ENCODE measurements around the gene FADS1. TPM values are rescaled to one million over a fixed set of nuclear protein-coding genes. Genes with fewer than 3 reads are reported as not detected.

The FADS1 gene
- total RNA-seq, 1 donor from 2014 or later, result 24.1 TPM

DNA sequence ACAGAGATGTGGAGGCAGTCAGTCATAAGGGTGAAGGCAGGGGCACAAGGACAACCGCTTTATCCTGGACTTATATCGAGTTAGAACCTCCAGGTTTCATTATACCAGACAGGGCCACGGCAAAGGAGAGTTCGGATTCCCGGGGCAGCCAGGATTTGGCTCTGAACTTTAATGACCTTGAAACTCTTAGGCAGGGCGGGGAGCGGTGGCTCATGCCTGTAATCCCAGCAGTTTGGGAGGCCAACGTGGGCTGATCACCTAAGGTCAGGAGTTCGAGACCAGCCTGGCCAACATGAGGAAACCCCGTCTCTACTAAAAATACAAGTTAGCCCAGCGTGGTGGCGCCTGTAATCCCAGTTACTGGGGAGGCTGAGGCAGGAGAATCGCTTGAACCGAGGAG is 65.4 kb downstream of the FADS1 start:
- Histone ChIP-seq H3K4me3 (no peak overlapping the region), H3K9me3 (replicated peaks) (no peaks in the 10 kb centered on the region), H3K27me3 (ENCODE audit: low read depth) (peaks cover 28% of the 10 kb centered on the region), H3K4me1 (peaks cover 16% of the 10 kb centered on the region), H3K27ac (replicated peaks) (no peak overlapping the region), H3K36me3 (no peaks in the 10 kb centered on the region)
- intact Hi-C loops (cut with micrococcal nuclease), result no loop called here
- no peak for DNase-seq
- TF ChIP-seq, protein P1, sequence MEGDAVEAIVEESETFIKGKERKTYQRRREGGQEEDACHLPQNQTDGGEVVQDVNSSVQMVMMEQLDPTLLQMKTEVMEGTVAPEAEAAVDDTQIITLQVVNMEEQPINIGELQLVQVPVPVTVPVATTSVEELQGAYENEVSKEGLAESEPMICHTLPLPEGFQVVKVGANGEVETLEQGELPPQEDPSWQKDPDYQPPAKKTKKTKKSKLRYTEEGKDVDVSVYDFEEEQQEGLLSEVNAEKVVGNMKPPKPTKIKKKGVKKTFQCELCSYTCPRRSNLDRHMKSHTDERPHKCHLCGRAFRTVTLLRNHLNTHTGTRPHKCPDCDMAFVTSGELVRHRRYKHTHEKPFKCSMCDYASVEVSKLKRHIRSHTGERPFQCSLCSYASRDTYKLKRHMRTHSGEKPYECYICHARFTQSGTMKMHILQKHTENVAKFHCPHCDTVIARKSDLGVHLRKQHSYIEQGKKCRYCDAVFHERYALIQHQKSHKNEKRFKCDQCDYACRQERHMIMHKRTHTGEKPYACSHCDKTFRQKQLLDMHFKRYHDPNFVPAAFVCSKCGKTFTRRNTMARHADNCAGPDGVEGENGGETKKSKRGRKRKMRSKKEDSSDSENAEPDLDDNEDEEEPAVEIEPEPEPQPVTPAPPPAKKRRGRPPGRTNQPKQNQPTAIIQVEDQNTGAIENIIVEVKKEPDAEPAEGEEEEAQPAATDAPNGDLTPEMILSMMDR (IDR thresholded peaks at IDR 0.05; ENCODE audit: borderline replicate concordance), result no peak

DNA sequence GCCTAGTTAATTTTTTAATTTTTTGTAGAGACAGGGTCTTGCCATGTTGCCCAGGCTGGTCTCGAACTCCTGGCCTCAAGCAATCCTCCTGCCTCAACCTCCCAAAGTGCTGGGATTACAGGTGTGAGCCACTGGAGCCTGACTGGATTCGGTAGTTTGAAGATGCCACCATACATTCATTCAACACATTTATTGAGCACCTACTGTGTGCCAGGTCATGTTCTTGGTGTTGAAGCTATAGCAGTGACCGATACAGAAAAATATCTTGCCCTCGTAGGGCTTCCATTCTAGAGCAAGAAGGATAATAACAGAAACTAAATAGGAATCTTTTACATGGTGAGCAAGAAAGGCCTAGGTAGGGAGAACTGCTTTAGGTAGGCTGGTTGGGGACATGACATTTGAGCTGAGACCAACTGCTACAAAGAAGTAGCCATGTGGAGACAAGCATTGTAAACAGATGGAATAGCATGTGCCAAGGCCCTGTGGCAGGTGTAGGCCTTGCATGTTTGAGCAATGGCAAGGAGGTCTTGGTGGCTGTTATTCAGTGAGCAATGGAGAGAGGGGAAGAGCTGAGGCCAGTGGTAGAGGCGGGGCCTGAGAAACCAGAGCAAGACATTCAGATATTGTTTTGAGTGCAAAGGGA is 66.1 kb downstream of the FADS1 start:
- peaks cover 16% of the 10 kb centered on the region for H3K4me1 ChIP-seq
- no peaks in the 10 kb centered on the region for H3K36me3 ChIP-seq
- H3K27me3 ChIP-seq (ENCODE audit: low read depth), result peaks cover 28% of the 10 kb centered on the region
- DNase-seq, result no peak
- intact Hi-C loops (cut with micrococcal nuclease), result no loop called here
- no peaks in the 10 kb centered on the region for H3K9me3 ChIP-seq (replicated peaks)
- no peak overlapping the region for H3K27ac ChIP-seq (replicated peaks)
- TF ChIP-seq, protein P1 (IDR thresholded peaks at IDR 0.05; ENCODE audit: borderline replicate concordance), result no peak
- H3K4me3 ChIP-seq, result no peak overlapping the region

Other genes starting within 250 kb of the FADS1 start
- 18.9 TPM for gene SYT7, start 235.9 kb downstream of the FADS1 start, total RNA-seq
- 3.2 TPM for gene DAGLA, start 136.6 kb downstream of the FADS1 start, total RNA-seq
- 0.14 TPM for gene MYRF, start 64.4 kb downstream of the FADS1 start, total RNA-seq
- gene TMEM258, start 24.4 kb downstream of the FADS1 start, total RNA-seq, result 117 TPM
- 5.8 TPM for gene FEN1, start 24.1 kb downstream of the FADS1 start, total RNA-seq
- 25.7 TPM for gene FADS2, start 11.3 kb upstream of the FADS1 start, total RNA-seq
- gene FADS3, start 74.5 kb upstream of the FADS1 start, total RNA-seq, result 65.5 TPM
- 9.5 TPM for gene RAB3IL1, start 100.6 kb upstream of the FADS1 start, total RNA-seq
- gene BEST1, start 133.3 kb upstream of the FADS1 start, total RNA-seq, result 0.58 TPM
- gene FTH1, start 150.6 kb upstream of the FADS1 start, total RNA-seq, result 2,346 TPM

Data from left ventricle myocardium inferior (tissue), 1 donor.